ENCODE measurements around the gene MIER3. TPM values are rescaled to one million over a fixed set of nuclear protein-coding genes. Genes with fewer than 3 reads are reported as not detected.
A peak's percentile ranks its signal among the peaks of the same experiment; 100 is the strongest.

MIER3 gene
- total RNA-seq, 1 donor from 2014 or later, result 13.4 TPM

DNA sequence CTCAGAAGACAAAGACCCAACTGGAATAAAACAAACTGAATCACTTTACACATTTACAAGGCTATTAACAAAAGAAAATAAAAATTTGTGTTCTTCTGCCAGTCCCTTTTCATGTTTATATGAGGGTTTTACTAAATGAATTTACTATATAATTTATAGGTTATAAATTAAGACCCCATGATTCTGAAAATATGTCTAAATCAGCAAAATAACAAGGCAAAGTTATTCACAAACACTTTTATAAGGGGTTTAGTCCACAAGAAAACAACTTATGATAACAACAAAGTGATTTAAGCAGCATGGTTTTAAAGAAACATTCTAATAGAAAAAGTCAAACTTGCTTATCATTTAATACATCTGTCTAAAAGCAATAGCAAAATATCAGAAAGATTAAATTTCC is 4.9 kb downstream of the MIER3 start:
- intact Hi-C loops (cut with micrococcal nuclease), result no loop called here
- TF ChIP-seq, protein P1, sequence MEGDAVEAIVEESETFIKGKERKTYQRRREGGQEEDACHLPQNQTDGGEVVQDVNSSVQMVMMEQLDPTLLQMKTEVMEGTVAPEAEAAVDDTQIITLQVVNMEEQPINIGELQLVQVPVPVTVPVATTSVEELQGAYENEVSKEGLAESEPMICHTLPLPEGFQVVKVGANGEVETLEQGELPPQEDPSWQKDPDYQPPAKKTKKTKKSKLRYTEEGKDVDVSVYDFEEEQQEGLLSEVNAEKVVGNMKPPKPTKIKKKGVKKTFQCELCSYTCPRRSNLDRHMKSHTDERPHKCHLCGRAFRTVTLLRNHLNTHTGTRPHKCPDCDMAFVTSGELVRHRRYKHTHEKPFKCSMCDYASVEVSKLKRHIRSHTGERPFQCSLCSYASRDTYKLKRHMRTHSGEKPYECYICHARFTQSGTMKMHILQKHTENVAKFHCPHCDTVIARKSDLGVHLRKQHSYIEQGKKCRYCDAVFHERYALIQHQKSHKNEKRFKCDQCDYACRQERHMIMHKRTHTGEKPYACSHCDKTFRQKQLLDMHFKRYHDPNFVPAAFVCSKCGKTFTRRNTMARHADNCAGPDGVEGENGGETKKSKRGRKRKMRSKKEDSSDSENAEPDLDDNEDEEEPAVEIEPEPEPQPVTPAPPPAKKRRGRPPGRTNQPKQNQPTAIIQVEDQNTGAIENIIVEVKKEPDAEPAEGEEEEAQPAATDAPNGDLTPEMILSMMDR (IDR thresholded peaks at IDR 0.05; ENCODE audit: borderline replicate concordance), result no peak
- Histone ChIP-seq H3K27me3 (ENCODE audit: low read depth) (no peaks in the 10 kb centered on the region), H3K4me1 (peaks cover 24% of the 10 kb centered on the region), H3K27ac (replicated peaks) (no peak overlapping the region), H3K9me3 (replicated peaks) (no peaks in the 10 kb centered on the region), H3K4me3 (no peak overlapping the region), H3K36me3 (peaks cover 42% of the 10 kb centered on the region)
- DNase-seq, result no peak

DNA sequence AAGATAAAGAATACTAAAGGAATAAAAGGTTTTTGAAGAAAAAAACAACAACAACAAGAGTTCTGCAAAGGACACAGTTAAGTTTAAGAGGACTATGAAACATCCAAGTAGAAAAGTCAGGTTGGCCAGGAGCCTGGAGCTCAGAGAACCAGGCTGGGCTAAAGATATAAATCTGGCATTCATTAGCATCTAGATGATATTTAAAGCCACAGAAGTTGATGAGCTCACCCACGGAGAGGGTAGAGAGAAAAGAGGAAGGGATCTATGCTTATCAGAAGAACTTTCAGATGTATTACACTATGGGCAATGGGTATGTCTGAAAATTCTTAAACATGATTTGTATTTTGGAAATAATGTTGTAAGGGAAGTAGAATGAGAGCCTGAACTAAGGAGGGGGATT is 9.9 kb downstream of the MIER3 start:
- Histone ChIP-seq H3K27ac (replicated peaks) (no peak overlapping the region), H3K36me3 (peaks cover 91% of the 10 kb centered on the region), H3K4me3 (no peak overlapping the region), H3K4me1 (no peaks in the 10 kb centered on the region), H3K9me3 (replicated peaks) (no peaks in the 10 kb centered on the region), H3K27me3 (ENCODE audit: low read depth) (no peaks in the 10 kb centered on the region)
- no peak for DNase-seq
- intact Hi-C loops (cut with micrococcal nuclease), result no loop called here
- TF ChIP-seq, protein P1 (IDR thresholded peaks at IDR 0.05; ENCODE audit: borderline replicate concordance), result no peak

DNA sequence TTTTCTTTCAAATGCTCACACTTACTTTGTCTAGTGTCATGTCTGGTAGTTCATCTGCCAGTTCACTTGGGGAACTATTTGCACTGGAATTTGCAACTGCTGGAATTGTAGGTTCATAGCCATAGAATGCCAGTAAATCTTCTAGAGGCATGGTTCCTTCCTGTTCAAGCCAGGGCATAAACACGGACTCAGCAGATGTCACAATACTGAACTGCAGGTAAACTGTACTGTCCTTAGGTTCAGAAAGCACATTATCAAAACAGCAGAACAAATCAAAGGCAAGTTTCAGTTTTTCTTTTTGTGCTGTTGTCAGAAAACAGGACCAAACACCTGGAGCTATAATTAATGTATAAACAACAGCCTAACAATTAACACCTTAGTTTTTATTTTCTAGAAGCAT is 13.1 kb downstream of the MIER3 start:
- no peak overlapping the region for H3K4me3 ChIP-seq
- no peak overlapping the region for H3K27ac ChIP-seq (replicated peaks)
- no peaks in the 10 kb centered on the region for H3K9me3 ChIP-seq (replicated peaks)
- H3K27me3 ChIP-seq (ENCODE audit: low read depth), result no peaks in the 10 kb centered on the region
- peaks cover 92% of the 10 kb centered on the region for H3K36me3 ChIP-seq
- TF ChIP-seq, protein P1 (IDR thresholded peaks at IDR 0.05; ENCODE audit: borderline replicate concordance), result no peak
- intact Hi-C loops (cut with micrococcal nuclease), result no loop called here
- DNase-seq, result no peak
- H3K4me1 ChIP-seq, result peaks cover 11% of the 10 kb centered on the region

DNA sequence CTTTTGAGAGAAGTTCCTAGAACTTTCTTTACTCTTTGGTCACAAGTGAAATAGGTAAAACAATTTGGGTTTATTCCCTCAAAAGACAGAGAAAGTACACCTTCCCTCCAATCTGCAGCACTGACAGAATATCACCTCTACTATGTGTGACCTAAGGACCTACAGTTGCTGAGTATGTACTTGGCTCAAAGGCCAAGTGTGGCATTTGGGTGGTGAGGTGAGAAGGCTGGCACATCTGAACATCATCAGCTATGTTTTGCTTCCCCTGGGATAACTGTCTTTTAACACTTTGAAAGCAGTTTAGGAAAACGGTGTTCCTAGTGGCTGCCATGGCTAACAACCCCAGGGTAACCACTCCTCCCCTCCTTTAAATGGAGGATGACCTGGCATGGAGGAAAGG is 17.6 kb downstream of the MIER3 start:
- Histone ChIP-seq H3K36me3 (peaks cover 92% of the 10 kb centered on the region), H3K9me3 (replicated peaks) (no peaks in the 10 kb centered on the region), H3K27me3 (ENCODE audit: low read depth) (no peaks in the 10 kb centered on the region), H3K4me1 (peaks cover 11% of the 10 kb centered on the region), H3K27ac (replicated peaks) (peak overlapping the region; percentile 30), H3K4me3 (no peak overlapping the region)
- intact Hi-C loops (cut with micrococcal nuclease), result no loop called here
- DNase-seq, result no peak
- TF ChIP-seq, protein P1 (IDR thresholded peaks at IDR 0.05; ENCODE audit: borderline replicate concordance), result no peak

DNA sequence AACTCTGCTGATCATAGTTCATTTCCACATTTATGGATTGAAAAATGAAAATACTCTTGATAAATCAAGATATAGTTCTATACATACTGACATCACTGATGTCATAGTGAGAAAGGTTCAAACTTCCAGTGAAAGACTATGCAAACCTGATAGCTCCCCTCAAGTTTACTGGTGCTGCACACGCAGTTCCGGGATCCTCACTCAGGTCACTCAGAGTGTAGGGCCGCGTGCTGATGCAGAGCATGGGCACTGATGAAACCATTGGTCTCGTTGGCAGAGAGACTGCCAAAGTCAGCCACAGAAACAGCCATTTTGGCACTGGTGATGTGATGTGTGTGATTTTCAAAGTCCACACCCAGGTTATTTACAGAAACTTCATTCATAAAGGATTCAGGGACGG is 29.0 kb downstream of the MIER3 start:
- H3K36me3 ChIP-seq, result peaks cover 67% of the 10 kb centered on the region
- H3K27ac ChIP-seq (replicated peaks), result no peak overlapping the region
- no peak overlapping the region for H3K4me3 ChIP-seq
- TF ChIP-seq, protein P1 (IDR thresholded peaks at IDR 0.05; ENCODE audit: borderline replicate concordance), result no peak
- H3K4me1 ChIP-seq, result peaks cover 8% of the 10 kb centered on the region
- no peak for DNase-seq
- H3K27me3 ChIP-seq (ENCODE audit: low read depth), result no peaks in the 10 kb centered on the region
- intact Hi-C loops (cut with micrococcal nuclease), result no loop called here
- no peaks in the 10 kb centered on the region for H3K9me3 ChIP-seq (replicated peaks)

Measured in left ventricle myocardium inferior (tissue), 1 donor.